ENCODE results near the gene TULP1.

The TULP1 gene

DNA sequence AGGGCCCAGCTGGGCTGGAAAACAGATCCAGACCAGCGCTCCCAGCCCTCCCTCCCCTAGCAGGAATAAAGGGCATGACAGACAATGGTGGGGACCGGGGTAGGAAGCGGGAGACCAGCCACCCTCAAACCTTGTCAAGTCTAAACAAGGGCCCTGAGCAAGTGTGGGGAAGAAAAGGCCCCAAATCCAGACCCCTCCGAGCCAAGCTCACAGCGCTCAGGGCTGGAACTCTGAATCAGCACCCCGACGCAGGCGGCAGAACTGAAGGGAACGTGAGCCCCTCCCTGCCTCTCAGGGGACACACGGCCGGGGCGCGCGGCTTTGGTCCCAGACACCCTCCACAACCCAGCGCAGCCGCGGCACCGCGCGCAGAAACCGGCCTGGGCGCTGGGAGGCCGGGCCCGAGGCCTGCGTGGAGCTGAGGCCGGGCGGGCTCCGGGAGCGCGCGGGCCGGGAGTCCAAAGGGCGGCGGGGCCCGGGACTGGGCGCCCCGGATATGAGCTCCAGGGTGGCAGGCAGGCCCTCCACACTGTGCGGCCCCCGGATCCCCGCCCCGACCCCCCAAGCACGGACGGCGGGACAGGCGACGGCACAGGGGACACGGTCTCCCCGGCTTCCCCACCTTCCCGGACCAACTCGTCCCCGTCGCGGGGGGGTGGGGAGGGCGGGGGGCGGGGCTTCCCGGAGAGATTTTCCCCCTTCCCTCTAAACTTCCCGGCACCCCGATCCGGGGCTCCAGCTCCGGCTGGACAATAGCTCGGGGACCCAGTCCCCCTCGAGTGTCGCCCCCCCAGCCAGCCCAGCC lies 16.5 kb downstream of the TULP1 start:
- no peak for DNase-seq

DNA sequence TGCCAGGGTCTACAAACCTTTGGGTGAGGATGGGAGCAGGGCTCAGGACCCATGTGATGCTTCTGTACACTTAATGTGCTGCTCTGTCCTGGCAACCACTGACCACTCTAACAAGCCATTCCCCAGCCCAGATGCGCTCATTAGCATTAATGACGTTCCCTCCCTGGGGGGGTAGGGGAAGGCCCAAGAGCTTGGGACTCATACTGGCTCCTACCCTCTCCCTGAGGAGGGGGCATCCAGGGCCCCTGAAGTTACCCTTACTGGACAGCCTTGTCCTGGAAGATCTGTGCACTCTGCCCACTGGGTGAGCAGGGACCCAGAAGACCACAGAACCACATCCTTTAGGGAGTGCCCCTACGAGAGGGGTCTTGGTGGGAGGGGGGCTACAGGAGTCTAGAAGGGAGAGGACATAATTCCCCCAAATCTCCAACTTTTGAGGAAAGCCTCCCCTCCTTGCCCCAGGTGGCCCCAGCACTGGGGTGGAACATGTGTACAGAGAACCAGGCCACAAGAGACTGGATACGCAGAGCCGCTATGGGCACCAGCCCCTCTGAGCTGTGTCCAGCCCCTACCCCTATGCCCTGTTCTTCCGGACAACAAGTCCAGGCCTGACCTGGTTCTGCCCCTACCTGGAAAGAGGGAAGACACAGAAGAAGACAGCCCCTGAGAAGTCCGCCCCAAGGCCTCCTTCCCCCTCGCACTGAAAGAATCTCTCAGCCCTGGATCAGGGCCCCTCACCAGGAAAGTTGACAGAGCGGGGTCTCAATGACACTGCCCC lies 17.2 kb downstream of the TULP1 start:
- DNase-seq: no peak

DNA sequence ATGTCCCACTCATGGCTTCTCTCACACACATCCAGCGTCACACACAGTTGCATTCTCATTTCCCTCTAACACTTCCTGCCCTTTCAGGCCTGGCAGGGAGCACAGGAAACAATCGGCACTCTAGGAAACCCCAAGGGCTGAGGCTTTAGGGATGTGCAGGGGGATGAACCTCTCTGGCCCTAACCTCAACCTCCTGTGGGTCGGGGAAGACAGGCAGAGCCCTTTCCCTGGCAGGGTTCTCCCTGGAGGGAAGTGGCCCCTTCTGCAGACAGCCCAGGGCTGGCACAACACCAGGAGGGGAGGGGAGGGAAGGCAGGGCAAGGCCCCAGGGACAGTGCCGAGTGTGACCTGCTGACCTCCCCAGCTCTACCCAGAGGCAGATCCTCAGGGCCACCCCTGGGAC lies 18.5 kb downstream of the TULP1 start:
- no peak for DNase-seq

DNA sequence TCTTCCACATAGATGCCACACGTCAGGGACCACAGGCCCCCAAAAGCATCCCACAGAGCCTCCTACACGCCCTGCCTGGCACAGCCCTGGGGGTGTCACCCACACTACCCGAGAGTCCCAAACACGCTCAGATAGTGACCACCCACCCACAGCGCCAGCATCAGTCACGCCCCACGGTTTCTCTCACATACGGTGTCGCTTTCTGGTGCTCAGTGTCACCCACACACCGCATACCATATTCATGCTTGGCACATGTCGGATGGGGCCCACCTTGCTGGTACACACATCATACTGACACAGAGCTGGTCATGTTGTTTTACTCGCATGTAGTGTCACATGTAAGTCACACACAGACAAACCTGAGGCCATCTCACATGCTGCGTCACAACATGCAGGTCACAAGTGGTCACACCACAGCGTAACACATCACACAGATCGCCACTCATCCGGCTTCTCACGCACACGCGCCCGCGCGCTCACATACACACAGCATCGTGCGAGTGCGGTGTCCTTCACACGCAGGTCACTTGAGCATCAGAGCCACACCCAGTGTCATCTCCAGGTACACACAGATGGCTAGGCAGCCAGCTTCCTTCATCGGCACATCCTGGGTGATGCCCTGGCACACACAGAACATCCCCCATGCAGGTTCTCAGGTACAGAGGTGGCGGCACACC lies 19.3 kb downstream of the TULP1 start:
- DNase-seq: no peak

DNA sequence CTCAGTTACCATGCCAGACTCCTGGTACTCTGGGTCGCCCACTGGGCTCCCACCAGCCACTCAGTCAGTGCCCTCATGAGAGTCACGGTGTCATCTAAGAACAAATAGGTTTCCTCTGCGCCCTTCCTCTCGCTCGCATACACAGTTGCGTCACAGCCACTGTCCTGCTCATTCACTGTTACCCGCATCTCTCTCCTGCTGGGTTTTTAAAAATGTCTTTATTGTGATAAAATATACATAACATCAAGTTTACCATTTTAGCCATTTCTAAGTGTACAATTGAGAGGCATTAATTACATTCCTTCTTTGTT lies 19.8 kb downstream of the TULP1 start:
- no peak for DNase-seq

DNA sequence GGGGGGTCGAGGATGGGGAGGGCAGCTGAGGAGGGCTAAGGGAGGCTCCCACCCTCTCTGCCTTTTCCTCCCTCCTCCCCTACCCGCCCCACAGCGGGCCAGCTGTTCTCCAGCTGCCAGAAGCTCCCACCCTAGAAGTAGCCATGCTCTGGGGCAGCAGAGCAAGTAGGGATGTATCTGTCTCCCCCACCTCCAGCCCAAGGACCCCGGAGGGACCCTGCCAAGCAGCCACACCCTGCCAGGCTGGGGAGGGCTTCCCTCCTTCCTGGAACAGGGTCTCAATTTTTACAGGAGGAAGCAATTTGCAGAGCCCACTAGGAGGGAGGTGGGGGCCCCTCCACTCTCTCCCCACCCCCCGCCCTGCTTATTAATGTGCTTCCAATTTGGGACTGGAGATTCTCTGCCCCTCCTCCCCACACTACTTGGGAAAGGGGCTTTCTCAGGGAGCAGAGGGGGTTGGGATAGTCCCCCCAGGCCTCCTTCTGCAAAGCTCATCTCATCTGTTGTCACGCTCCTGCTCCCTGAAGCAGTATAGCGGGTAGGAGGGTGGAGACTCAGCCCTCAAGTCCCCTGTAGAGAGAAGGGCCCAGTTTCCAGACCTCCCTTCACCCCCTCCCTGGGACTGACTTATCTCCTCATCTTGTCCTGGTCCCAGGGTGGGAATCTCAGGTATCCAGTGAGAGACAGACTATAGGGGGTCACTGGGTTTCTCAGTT lies 20.3 kb downstream of the TULP1 start:
- DNase-seq: no peak

DNA sequence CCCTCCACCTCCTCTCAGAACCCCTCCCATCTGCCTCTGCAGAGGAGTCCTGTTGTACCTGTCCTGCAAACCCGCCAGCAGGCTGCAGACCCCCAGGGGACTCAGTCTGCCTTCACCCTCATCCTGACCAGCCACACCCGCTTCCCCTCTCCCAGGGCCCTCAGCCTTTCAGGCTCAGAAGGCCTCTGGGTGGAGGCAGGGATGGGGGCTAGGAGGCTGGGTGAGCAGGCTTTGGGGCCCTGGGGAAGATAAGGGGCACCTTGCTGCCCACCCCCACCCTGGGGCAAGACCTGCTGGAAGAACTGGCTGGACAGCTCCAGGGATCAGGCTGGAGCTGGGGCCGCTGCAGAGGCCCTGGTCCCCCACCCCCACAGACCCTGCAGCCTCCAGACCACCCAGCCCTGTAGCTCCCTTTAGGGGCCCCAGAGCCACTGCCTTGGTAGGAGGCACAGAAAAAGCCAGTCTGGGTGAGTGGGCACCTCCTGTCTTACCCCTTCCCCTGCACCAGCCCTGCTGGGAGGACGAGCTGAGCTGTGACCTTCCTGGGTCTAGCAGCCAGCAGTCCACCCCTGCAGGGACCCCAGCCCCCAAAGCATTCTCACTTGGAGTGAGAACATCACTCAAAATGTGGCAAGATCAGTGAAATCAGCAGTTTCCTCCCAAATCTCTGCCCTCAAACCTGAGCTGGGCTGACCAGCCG lies 21.0 kb downstream of the TULP1 start:
- DNase-seq: no peak

DNA sequence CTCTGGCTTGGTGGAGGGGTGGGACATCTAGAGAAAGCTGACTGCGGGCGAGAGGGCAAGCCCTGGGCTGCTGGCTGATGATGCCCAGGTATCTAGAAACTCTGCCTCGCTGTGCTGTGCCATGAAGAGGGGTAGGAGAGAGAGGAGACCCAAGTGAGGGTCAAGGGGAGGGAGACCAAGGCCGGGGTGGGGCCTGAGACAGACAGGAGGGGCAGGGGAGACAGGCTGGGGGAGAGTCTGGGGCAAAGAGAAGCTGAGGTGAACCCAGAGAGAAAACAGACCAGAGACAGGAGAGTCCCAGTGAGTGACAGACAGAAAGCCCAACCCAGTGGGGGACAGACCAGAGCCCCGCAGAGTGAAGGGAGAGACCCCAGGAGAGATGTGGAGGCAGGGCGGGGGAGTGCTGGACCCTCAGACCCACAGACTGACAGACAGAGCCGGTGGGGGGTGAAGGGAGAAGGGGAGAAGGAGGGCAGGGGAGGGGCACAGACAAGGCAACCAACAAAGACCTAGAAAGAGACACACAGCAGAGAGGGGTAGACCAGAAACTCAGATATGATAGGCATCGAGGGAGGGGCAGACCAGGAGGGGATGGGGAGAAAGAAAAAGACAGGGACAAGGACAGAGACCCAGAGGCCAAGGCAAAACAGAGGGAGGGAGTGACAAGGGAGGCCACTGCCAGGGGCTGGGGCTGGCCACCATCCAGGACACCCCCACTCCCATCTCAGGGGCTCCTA lies 21.7 kb downstream of the TULP1 start:
- no peak for DNase-seq

DNA sequence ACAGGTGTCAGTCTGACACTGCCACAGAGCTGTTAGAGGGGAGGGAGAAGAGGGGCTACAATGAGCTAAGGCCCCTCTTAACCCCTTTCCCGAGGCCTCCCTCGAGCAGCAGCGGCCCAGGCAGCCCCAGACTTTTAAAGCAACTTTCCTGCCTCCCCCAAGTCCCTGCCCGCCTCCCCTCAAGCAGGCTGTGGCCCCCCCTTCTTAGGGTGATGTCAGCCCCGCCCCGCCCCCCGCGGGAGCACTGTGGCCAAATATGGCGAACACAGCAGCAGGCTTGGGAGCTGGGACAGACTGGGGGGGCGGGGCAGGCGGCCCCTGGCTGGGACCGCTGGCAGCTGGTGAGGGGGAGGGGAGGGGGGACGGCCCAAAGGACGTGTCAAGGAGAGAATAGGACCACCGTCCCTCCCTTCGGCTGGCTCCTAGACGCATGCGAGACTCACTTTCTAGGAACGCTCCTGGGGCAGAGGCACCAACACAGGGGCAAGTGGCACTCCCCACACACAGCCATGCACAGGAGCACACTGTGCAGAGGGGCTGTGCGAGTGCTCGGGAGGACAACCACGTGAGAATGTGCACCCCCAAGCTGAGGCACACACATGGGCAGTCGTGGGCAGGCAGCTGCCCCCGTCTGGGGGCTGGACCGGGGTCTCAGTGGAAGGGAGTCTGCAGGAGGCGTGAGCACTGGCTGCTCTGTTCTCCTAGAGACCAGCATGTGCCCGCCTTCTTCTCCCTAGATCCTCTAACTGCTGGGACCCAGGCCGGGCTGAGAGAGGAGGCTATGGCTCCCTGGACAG lies 22.5 kb downstream of the TULP1 start:
- no peak for DNase-seq

DNA sequence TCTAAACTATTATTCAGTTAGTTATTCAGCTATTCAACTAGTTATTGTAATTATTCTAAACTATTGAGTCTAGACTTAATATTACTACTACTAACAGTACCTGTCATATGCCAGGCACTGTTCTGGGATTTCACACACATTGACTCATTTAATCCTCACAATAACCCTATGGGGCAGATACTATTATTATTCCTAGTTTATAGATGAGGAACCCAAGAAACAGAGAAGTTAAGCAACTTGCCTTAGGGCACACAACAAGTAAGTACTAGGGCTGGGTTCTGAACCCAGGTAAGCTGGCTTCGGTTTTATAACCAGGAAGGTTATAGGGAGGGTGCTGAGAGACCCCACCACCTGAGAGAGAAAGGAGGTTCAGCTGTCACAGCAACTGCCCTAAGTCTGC lies 23.6 kb downstream of the TULP1 start:
- no peak for DNase-seq

DNA sequence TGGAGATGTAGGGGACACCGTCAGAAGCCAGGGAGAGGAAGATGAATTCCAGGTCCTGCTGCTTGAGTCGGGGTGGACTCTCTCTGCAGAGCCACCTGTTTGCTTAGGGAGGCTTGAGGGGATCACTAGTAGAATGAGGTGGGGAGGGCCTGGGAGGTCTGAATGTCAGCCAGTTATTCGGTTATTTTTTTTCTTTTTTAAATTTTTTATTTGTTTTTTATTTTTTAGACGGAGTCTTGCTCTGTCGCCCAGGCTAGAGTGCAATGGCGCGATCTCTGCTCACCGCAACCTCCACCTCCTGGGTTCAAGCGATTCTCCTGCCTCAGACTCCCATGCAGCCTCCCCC lies 24.2 kb downstream of the TULP1 start:
- no peak for DNase-seq

DNA sequence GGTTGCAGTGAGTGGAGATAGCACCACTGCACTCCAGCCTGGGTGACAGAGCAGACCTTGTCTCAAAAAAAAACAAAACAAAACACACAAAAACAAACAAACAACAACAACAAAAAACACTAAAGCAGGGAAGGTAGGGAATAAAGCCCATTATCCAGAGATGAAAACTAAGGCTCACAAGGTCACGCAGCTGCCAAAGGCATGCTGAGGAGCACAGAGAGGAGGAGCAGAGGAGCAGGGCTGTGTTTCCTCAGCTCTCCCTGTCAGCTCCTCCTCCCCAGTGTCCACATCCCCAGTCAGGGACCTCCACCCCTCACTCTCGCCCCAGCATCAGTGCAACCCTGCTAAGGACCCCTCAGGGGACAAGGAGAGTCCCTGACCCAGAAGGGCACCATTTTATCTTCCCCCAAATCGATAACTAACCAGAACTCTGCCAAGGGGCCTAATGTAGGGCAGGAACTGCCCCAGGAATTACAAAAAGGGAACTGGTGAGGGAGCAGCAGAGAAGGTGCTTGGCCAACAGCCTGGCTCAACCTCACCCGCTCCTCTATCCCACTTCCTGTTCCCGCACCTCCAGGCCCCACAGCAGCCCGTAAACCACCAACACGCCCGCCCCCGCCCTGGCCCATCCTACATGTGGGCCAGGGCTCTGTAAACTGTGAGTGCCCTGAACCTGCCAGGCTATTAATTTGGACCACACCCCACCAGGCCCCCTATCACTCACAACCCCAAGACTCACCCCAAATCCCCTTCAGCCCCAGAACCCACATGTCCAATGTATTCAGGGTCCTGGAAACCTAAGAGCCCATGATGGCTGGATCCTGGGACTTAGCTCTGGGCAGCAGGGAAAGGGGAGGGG lies 24.8 kb downstream of the TULP1 start:
- DNase-seq: no peak

DNA sequence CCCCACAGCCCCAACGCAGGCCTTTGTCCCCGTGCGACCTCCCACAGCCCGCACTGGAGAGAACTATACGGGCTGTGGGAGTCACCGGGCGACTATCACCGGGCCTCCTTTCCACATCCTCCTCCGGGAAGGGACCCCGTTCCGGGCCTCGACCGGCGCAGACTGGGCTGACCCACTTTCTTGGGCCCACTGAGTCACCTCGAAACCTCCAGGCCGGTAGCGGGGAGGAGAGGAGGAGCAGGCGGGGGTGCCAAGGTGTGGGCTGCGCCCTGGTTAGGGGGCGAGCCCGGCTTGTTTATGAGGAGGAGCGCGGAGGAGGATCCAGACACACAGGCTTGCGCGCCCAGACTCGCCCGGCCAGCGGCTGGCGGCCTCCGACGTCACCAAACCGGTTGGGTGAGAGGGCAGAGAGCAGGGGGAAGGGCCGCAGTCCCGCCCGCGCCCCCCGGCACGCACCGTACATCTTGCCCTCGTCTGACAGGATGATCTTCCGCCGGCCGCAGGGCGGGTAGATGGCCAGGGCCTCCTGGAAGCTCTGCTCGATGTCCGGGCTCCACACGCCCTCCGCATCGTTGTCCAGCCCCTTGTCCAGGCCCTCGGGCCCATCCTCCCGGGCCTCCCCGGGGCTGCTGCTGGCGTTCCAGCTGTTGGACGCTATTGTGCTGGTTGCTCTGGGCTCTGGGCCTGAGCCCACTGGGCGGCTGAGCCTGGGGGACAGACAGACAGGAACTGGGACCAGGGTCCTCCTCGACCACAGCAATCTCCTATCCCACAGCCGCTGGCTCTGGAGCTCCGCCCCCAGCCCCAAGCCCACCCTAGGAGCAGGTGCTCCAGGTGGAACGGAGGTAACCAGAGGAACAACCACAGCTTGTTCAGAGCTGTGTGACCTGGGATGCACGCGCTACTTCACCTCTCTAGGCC lies 26.4 kb downstream of the TULP1 start:
- peak; percentile 46 for DNase-seq

DNA sequence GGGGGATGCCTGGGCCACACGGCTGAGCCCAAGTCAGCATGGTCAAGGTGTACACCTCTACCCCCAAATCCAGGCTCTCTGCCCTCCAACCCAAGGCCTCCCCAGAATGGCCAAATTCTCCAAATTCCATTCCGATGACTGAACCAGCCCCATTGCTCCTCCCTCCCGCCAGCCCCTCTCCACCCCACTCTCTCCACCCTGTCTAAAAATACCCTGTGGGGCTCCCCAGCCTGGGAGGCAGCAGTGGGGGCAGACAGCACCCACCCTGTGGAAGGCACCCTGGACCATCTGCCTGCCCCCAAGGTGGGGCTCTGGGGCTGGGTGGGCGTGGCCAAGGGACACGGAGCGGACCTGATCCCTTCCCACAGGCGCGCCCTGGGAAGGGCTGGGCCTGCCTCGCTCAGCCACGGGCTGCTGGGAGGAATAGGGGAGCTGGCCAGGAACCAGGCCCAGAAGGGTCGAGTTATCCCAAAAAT lies 27.3 kb downstream of the TULP1 start:
- no peak for DNase-seq

DNA sequence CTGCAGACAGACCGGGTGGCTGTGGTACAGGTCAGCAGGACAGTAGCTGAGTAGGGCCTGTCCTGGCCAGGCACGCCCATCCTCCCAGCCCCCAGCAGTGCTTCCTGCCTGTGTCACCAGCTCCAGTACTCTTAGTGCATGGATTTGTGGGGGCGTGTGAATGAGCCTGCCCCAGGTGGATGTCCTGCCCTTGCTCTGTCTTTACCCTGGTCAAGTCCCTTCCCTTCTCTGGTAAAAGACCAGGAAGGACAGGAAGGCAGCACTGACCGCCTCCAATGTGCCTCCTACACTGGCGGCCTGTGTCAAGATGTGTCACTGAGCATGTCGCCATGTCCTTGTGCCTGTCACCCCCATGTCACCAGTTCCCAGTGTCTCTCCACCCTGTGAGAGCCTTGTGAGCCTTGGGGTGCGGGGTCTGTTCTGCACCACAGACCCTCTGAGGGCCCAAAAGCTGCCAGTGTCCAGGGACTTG lies 27.7 kb downstream of the TULP1 start:
- no peak for DNase-seq

DNA sequence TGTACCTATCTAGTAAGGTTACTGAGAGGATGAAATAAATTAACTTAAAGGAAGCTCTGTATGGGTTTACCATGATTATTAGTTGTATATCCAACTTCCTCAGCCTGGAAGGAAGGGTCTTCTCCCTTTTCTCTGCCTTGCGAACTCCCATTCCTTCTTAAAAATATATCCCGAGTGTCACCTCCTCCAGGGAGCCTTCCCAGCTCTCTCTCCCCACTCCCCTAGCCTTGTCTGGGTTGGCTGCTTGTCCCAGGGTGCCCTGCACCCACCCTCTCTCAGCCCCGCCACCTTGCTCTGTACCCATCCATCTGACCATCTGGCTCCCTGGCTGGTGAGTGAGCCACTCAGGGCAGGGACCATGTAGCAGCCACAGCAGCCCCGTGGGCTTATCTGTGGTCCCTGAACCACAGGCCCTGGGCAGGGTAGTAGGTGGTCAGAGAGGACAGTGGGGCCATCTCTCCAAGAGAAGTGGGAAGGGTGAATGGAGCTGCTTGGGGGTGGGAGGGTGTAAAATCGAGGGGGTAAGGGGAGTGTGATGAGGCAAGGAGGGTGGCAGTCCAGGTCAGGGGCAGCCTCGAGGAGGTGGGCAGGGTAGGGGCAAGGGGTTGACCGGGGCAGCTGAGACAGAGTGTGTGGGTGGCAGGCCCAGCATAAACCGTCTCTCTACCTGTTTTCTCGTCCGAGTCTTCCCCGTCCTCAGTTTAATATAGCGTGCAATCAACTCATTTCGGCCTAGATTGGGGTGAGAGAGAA lies 28.6 kb downstream of the TULP1 start:
- no peak for DNase-seq

DNA sequence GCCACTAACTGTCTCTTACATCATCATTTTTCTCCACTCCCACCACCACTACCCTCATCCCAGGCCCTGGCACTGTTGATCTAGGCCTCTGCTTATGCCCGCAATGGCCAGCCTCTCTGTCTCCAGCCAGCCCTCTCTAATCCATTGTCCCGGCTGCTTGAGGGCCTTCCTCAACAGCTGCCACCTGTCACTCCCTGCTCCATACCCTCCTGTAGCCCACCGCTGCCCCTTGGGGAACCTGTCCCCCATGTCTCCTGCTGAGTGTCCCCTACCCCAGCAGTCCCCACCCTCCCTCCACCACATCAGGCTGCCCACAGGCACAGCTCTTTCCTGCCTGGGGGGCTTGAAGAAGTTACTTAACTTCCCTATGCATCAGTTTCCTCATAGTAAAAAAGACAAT lies 29.2 kb downstream of the TULP1 start:
- DNase-seq: no peak

DNA sequence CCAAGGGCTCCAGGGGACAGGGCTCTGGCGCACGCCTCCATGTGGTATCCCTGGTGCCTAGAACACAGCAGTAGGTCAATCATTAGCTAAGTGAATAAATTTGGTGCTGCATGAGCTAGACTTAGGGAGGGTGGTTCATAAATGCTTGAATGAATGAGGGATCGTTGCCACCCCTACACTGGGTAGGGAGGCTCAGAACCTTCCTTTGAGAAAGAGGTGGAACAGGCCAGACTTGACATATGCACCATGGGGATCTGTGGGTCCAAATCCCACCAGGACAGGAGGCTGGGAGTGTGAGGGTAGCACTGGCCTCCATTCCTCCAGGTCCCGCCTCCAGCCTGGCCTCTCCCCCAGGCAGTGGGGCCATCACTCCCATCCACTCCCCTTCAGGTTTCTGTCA lies 29.6 kb downstream of the TULP1 start:
- DNase-seq: no peak

Data from NCI-H1105 (cell line).